Spleen (tissue), 7 donors: ENCODE measurements around the gene RBBP8.

Source experiments
- POLR2AphosphoS5 ChIP-seq, 3 donors: sonication (generic); formaldehyde crosslinking; IDR thresholded peaks; one replicate each; pipeline ENCODE4 v1.5.1; 2017; ENCODE audit warnings: antibody characterized with exemption in 3 of 3
- TF ChIP-seq, protein P1 (sequence below), 11 experiments: fragments of 200-600 bp in 7 of 11; fragments of 450-650 bp in 4 of 11; sonication (generic) in 4 of 11; IDR thresholded peaks in 8 of 11; conservative IDR thresholded peaks in 3 of 11; 1 replicate in 7 of 11; 2 replicates in 4 of 11; pipeline versions ENCODE4 v1.4.0 to v1.8.0; 2016 to 2021; ENCODE audit warnings: antibody characterized with exemption in 11 of 11, inconsistent platforms in 4 of 11, mild to moderate bottlenecking in 1 of 11
- donor health status: DM: no; HTN: no; CAD: no; lungs with moderate emphysema.
- donor health status: DM: no; HTN: no; CAD: no.
- donor health status: DM: no; HTN: no; CAD: no.

DNA sequence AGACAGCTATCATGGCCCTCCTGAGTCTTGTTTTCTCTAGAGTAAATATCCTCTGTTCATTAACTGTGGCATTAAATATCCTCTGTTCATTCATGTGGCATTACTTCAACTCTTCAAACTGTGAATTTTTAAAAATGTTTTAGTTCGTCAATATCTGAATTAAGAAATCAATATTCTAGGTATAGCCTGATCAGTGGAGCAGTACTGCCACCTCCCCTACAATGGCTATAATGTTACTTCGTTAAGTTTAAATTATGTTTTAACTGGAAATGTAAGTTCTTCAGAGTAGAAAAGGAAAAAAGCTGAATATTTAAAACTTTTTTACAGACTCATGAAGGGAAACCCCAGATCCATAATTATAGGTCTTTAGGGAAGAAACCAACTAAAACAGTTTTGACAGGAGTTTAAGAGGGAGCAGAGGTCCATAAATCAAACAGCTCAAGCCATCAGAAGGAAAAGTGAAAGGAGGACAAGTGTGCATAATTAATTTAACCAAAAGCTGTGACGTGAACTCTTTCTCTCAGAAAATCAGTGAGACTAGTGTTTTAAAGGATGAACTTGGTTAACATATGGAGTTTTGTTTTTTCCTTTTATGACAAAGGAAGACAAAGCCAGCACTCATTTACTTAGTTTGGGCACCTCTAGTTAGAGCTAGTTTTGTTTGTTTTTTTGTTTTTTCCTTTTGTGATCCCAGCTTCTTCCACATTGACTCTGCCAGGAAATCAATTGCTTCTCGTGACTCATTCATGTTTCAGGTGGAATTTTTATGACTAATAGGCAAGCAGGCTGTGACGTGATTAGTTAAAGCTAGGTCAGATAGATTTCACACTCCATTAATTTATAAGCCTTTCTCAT lies 44.9 kb downstream of the RBBP8 start:
- TF ChIP-seq, protein P1, sequence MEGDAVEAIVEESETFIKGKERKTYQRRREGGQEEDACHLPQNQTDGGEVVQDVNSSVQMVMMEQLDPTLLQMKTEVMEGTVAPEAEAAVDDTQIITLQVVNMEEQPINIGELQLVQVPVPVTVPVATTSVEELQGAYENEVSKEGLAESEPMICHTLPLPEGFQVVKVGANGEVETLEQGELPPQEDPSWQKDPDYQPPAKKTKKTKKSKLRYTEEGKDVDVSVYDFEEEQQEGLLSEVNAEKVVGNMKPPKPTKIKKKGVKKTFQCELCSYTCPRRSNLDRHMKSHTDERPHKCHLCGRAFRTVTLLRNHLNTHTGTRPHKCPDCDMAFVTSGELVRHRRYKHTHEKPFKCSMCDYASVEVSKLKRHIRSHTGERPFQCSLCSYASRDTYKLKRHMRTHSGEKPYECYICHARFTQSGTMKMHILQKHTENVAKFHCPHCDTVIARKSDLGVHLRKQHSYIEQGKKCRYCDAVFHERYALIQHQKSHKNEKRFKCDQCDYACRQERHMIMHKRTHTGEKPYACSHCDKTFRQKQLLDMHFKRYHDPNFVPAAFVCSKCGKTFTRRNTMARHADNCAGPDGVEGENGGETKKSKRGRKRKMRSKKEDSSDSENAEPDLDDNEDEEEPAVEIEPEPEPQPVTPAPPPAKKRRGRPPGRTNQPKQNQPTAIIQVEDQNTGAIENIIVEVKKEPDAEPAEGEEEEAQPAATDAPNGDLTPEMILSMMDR (IDR thresholded peaks at IDR 0.05 in 8 of 11, conservative IDR thresholded peaks at IDR 0.05 in 3 of 11): no peak
- no peak for TF ChIP-seq POLR2AphosphoS5 (IDR thresholded peaks at IDR 0.05)
